Measurements from ENCODE around the gene TMUB2. TPM values are rescaled to one million over a fixed set of nuclear protein-coding genes. Genes with fewer than 3 reads are reported as not detected.
A peak's percentile ranks its signal among the peaks of the same experiment; 100 is the strongest.

TMUB2 gene
- total and polyA plus RNA-seq, 2 of the 13 experiments (the other 11 are each of a cell fraction or from before 2014, with no cell fraction given): 26.9 to 50.8 TPM

- no peak overlapping the region for H3K4me2 ChIP-seq (ENCODE audit: low read depth, low read length)
- ChIA-PET POLR2A (interaction anchor here (1.6 kb wide), 1 partner anchor 27 kb away, joined by 5 read pairs; the partner anchor contains the start of gene TMUB2), CTCF (ENCODE audit: low intra/inter-chr PET ratio, low total read pairs) (no interaction called here)
- H3K27ac ChIP-seq (ENCODE audit: extremely low read length, insufficient read depth, low read length): no peak overlapping the region
- H3K4me3 ChIP-seq (replicated peaks in 1 of 3; ENCODE audit: insufficient read depth in 1 of 3, low read depth in 2 of 3, low read length in 3 of 3): no peak overlapping the region
- no peaks in the 10 kb centered on the region for H4K20me1 ChIP-seq (ENCODE audit: insufficient read depth, low read length)
- WGBS (ENCODE audit: low lambda C conversion rate): 96% methylated on average over 15 of the region's 15 CpGs
- no peak overlapping the region for H3K9ac ChIP-seq (ENCODE audit: insufficient read depth, low read depth, low read length)
- H3K9me3 ChIP-seq (ENCODE audit: low read length): no peaks in the 10 kb centered on the region
- peaks cover 38 to 69% of the 10 kb centered on the region in 2 experiments for H3K36me3 ChIP-seq (replicated peaks in 1 of 2; ENCODE audit: control insufficient read depth in 1 of 2, insufficient read depth in 2 of 2, low read length in 2 of 2)
- BruUV-seq (replicated peaks): no TSS peak
- peaks cover 21% of the 10 kb centered on the region for H3K79me2 ChIP-seq (ENCODE audit: insufficient read depth, low read length)
- ATAC-seq: no peak
- no peak for DNase-seq (ENCODE audit: low spot score)
- no peaks in the 10 kb centered on the region; a peak in 1 of 5 replicates for H3K27me3 ChIP-seq (ENCODE audit: control insufficient read depth in 1 of 2, insufficient read depth in 2 of 2, low read length in 2 of 2)
- FAIRE-seq: no peak
- intact Hi-C loops (cut with micrococcal nuclease; ENCODE audit: unreplicated experiment) (no loop called here), in situ Hi-C loops (cut with HindIII; ENCODE audit: extremely low pct_ligation_motif_present, low pct_unique_long_range_greater_than_20kb) (no loop called here)
- H2AFZ ChIP-seq (ENCODE audit: low read length): no peak overlapping the region
- peaks cover 17% of the 10 kb centered on the region for H3K4me1 ChIP-seq (ENCODE audit: insufficient read depth, low read length)
- TF ChIP-seq, protein P1, sequence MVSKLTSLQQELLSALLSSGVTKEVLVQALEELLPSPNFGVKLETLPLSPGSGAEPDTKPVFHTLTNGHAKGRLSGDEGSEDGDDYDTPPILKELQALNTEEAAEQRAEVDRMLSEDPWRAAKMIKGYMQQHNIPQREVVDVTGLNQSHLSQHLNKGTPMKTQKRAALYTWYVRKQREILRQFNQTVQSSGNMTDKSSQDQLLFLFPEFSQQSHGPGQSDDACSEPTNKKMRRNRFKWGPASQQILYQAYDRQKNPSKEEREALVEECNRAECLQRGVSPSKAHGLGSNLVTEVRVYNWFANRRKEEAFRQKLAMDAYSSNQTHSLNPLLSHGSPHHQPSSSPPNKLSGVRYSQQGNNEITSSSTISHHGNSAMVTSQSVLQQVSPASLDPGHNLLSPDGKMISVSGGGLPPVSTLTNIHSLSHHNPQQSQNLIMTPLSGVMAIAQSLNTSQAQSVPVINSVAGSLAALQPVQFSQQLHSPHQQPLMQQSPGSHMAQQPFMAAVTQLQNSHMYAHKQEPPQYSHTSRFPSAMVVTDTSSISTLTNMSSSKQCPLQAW (CRISPR knock-in tag; IDR thresholded peaks at IDR 0.05): no peak
- TF ChIP-seq NCOA1 (CRISPR knock-in tag; IDR thresholded peaks at IDR 0.05) (no peak), POLR2AphosphoS5 (IDR thresholded peaks at IDR 0.05; ENCODE audit: low read depth, low read length) (peak; percentile 21; the same call in 1 of the 2 replicates), POLR2A (IDR thresholded peaks at IDR 0.05; ENCODE audit: insufficient read depth in 1 of 2, low read depth in 2 of 2, low read length in 2 of 2) (0 out of 4 replicates have a peak, but pooled peaks of 1 of the 2 experiments have one; percentile 27), PHF21A (CRISPR knock-in tag; IDR thresholded peaks at IDR 0.05) (no peak), GTF3A (CRISPR knock-in tag; conservative IDR thresholded peaks at IDR 0.05) (no peak), PRDM4 (CRISPR knock-in tag; IDR thresholded peaks at IDR 0.05; ENCODE audit: borderline replicate concordance) (no peak), ZNF556 (CRISPR knock-in tag; IDR thresholded peaks at IDR 0.05; ENCODE audit: borderline replicate concordance) (no peak), ZNF121 (CRISPR knock-in tag; IDR thresholded peaks at IDR 0.05) (no peak), ZNF326 (CRISPR knock-in tag; IDR thresholded peaks at IDR 0.05; ENCODE audit: borderline replicate concordance) (no peak), ZNF276 (CRISPR knock-in tag; IDR thresholded peaks at IDR 0.05; ENCODE audit: low read depth) (no peak), ZKSCAN8 (CRISPR knock-in tag; IDR thresholded peaks at IDR 0.05; ENCODE audit: borderline replicate concordance) (no peak), AGO2 (optimal IDR thresholded peaks at IDR 0.05; ENCODE audit: low read depth, low read length) (peak; percentile 55), PITX1 (CRISPR knock-in tag; IDR thresholded peaks at IDR 0.05) (no peak), ZNF33A (CRISPR knock-in tag; IDR thresholded peaks at IDR 0.05; ENCODE audit: borderline replicate concordance) (no peak)
- TF ChIP-seq, protein P2, sequence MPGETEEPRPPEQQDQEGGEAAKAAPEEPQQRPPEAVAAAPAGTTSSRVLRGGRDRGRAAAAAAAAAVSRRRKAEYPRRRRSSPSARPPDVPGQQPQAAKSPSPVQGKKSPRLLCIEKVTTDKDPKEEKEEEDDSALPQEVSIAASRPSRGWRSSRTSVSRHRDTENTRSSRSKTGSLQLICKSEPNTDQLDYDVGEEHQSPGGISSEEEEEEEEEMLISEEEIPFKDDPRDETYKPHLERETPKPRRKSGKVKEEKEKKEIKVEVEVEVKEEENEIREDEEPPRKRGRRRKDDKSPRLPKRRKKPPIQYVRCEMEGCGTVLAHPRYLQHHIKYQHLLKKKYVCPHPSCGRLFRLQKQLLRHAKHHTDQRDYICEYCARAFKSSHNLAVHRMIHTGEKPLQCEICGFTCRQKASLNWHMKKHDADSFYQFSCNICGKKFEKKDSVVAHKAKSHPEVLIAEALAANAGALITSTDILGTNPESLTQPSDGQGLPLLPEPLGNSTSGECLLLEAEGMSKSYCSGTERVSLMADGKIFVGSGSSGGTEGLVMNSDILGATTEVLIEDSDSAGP (CRISPR knock-in tag; IDR thresholded peaks at IDR 0.05; ENCODE audit: borderline replicate concordance): 0 out of 2 replicates have a peak, but pooled peaks have one; percentile 3
These were observed 26.8 kb downstream of the TMUB2 start for GRCh38 chr17:44213403-44214229.

Measured in HepG2 (cell line).